B cell (primary cell): ENCODE results near the gene GPLD1. TPM values are rescaled to one million over a fixed set of nuclear protein-coding genes. Genes with fewer than 3 reads are reported as not detected.

Experiments used
- ATAC-seq: fragments of 200-7000 bp; cut with Tn5 transposase; one replicate; pipeline ENCODE4 v1.10.0; 2021; ENCODE audit warnings: low read depth, mild to moderate bottlenecking, moderate number of reproducible peaks, moderate library complexity
- CTCF ChIA-PET: fragments of 350-600 bp; sonication (Branson Sonifier 250); formaldehyde crosslinking; loops from one replicate; lab custom pipeline; 2021; ENCODE audit warnings: antibody characterized with exemption, inconsistent platforms; lab: Charles Lee
- POLR2A ChIA-PET: fragments of 350-600 bp; sonication (Branson Sonifier 250); formaldehyde crosslinking; loops from one replicate; lab custom pipeline; 2021; ENCODE audit warnings: antibody characterized with exemption; lab: Charles Lee
- DNase-seq: peaks from one replicate; pipeline ENCODE4 v3.0.0; 2013
- H2AFZ ChIP-seq: 2 replicates; pipeline ENCODE4 v1.6.1; 2012; ENCODE audit warnings: mild to moderate bottlenecking, low read depth, low read length; ENCODE audit not compliant: insufficient read depth, poor library complexity, severe bottlenecking
- H3K27ac ChIP-seq, 2 donors: 1 replicate in 1 of 2; 2 replicates in 1 of 2; pipeline ENCODE4 v1.5.1; 2012 to 2013; ENCODE audit warnings: low read length in 2 of 2, mild to moderate bottlenecking in 2 of 2, moderate library complexity in 1 of 2
- H3K27me3 ChIP-seq, 4 experiments: fragments of 200-600 bp in 1 of 4; sonication (generic) in 1 of 4; replicated peaks in 1 of 4; 1 replicate in 2 of 4; 2 replicates in 2 of 4; pipeline versions ENCODE4 v1.6.1 to v1.7.0; 2013 to 2016; ENCODE audit warnings: low read length in 3 of 4, mild to moderate bottlenecking in 2 of 4, mixed read lengths in 1 of 4, moderate library complexity in 1 of 4; ENCODE audit not compliant: insufficient read depth in 4 of 4, control insufficient read depth in 3 of 4; ENCODE audit errors: control extremely low read depth in 1 of 4
- H3K36me3 ChIP-seq, 2 experiments: replicated peaks in 1 of 2; 1 replicate in 1 of 2; 2 replicates in 1 of 2; pipeline versions ENCODE4 v1.6.1 to v1.7.1; 2013; ENCODE audit warnings: low read length in 1 of 2; ENCODE audit not compliant: insufficient read depth in 2 of 2, control insufficient read depth in 1 of 2; ENCODE audit errors: control extremely low read depth in 1 of 2, extremely low read depth in 1 of 2
- H3K4me1 ChIP-seq, 2 donors: fragments of 200-600 bp in 1 of 2; sonication (generic) in 1 of 2; 1 replicate in 1 of 2; 2 replicates in 1 of 2; pipeline versions ENCODE4 v1.5.1 to v1.6.1; 2013 to 2017; ENCODE audit warnings: low read length in 2 of 2; ENCODE audit not compliant: control insufficient read depth in 2 of 2, insufficient read depth in 2 of 2
- H3K4me2 ChIP-seq: replicated peaks from 2 replicates; pipeline ENCODE3; 2012; ENCODE audit warnings: mild to moderate bottlenecking, low read depth, low read length; ENCODE audit not compliant: poor library complexity, severe bottlenecking
- H3K4me3 ChIP-seq, 5 experiments: fragments of 200-600 bp in 1 of 5; sonication (generic) in 1 of 5; 1 replicate in 3 of 5; 2 replicates in 2 of 5; pipeline versions ENCODE4 v1.5.1 to v1.7.0; 2011 to 2016; ENCODE audit warnings: low read length in 4 of 5, mild to moderate bottlenecking in 4 of 5, low read depth in 2 of 5, control low read depth in 1 of 5, moderate library complexity in 1 of 5; ENCODE audit not compliant: insufficient read depth in 1 of 5; ENCODE audit errors: control extremely low read depth in 1 of 5, extremely low read depth in 1 of 5
- H3K79me2 ChIP-seq: fragments of 200-600 bp; sonication (generic); one replicate; pipeline ENCODE4 v1.6.0; 2016; ENCODE audit warnings: low read length; ENCODE audit not compliant: control insufficient read depth, insufficient read depth
- H3K9ac ChIP-seq: fragments of 200-600 bp; sonication (generic); 2 replicates; pipeline ENCODE4 v1.6.1; 2017; ENCODE audit warnings: mild to moderate bottlenecking, low read length, moderate library complexity
- H3K9me3 ChIP-seq, 3 donors: one replicate each; pipeline versions ENCODE4 v1.6.1 to v1.7.1; 2013; ENCODE audit warnings: low read length in 2 of 3; ENCODE audit not compliant: control insufficient read depth in 2 of 3, insufficient read depth in 1 of 3; ENCODE audit errors: control extremely low read depth in 1 of 3
- H4K20me1 ChIP-seq: 2 replicates; pipeline ENCODE4 v1.6.0; 2012; ENCODE audit warnings: mild to moderate bottlenecking, low read length; ENCODE audit not compliant: insufficient read depth, control insufficient read depth, poor library complexity, severe bottlenecking
- H3K27ac Mint-ChIP-seq: one replicate; pipeline ENCODE4 v1.8.0; 2021; ENCODE audit warnings: mixed read lengths
- H3K27me3 Mint-ChIP-seq: one replicate; pipeline ENCODE4 v1.8.0; 2021; ENCODE audit warnings: mixed read lengths
- H3K4me1 Mint-ChIP-seq: one replicate; pipeline ENCODE4 v1.8.0; 2021; ENCODE audit warnings: mixed read lengths
- H3K4me3 Mint-ChIP-seq: one replicate; pipeline ENCODE4 v1.8.0; 2021; ENCODE audit warnings: mixed read lengths
- H3K9me3 Mint-ChIP-seq: one replicate; pipeline ENCODE4 v1.8.0; 2022; ENCODE audit warnings: mixed read lengths; ENCODE audit not compliant: insufficient read depth
- EZH2 ChIP-seq: IDR thresholded peaks from 2 replicates; pipeline ENCODE4 v1.6.1; 2012; ENCODE audit warnings: borderline replicate concordance, low read depth, mild to moderate bottlenecking, moderate library complexity, low read length; ENCODE audit not compliant: insufficient read depth, poor library complexity, severe bottlenecking
- WGBS: methylation state at CpG from one replicate; pipeline ENCODE4 v1.1.5; 2013; ENCODE audit warnings: missing lambda C conversion rate; ENCODE audit not compliant: insufficient coverage; 5-methylcytosine and 5-hydroxymethylcytosine counted together
- intact Hi-C: fragments of 100-400 bp; cut with micrococcal nuclease; formaldehyde crosslinking; loops from one replicate; pipeline ENCODE4 v1.10.0; 2022
- polyA plus RNA-seq: library from polyadenylated mRNA; depleted of rRNA; stranded (reverse); fragments of >200 nt; gene quantifications from 2 replicates; pipeline ENCODE4 v1.2.3, GENCODE V29; 2012
- total RNA-seq, 2 donors: library from RNA; stranded (reverse); fragments of 120-200 nt in 1 of 2; gene quantifications; 1 replicate in 1 of 2; 2 replicates in 1 of 2; pipeline versions ENCODE4 v1.2.3 to v1.2.4, GENCODE V29; 2013 to 2022
- TF ChIP-seq, protein P1 (sequence below): fragments of 200-600 bp; IDR thresholded peaks from one replicate; pipeline ENCODE4 v1.8.0; 2022; ENCODE audit warnings: antibody characterized with exemption, mild to moderate bottlenecking

The GPLD1 gene
- total and polyA plus RNA-seq, 2 donors (not counting 1 experiment from before 2014, with no cell fraction given): 1.9 to 7.0 TPM

DNA sequence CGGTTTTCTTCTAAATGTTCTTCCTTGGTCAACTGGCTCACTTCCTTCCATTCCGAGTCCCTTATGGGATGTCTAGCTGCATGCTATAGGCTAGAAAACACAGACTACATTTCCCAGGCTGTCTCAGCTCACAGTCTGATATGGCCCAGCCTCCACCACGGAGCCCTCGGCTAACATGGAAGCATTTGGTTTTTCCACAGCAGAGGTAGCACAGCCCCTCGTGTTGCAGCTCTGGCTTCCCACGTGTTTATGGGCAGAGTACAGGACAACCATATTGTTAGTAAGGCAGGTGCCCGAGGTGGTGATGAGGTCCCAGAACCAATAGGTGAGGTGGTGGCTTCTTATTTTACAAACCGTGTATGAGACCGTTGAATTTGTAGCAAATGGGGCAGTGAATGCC lies 8.7 kb downstream of the GPLD1 start:
- no peaks in the 10 kb centered on the region for H3K4me1 ChIP-seq
- H3K27ac ChIP-seq: no peak overlapping the region
- no peaks in the 10 kb centered on the region for H3K79me2 ChIP-seq
- no peaks in the 10 kb centered on the region for H3K27me3 Mint-ChIP-seq
- no peak overlapping the region for H3K4me2 ChIP-seq
- no peaks in the 10 kb centered on the region for H3K27me3 ChIP-seq
- H2AFZ ChIP-seq: no peak overlapping the region
- DNase-seq (no peak), ATAC-seq (no peak)
- no peak overlapping the region for H3K4me3 Mint-ChIP-seq
- H3K36me3 ChIP-seq: no peaks in the 10 kb centered on the region
- no peak overlapping the region for H3K4me3 ChIP-seq
- no peaks in the 10 kb centered on the region for H3K9me3 Mint-ChIP-seq
- ChIA-PET POLR2A (no interaction called here), CTCF (no interaction called here)
- TF ChIP-seq, protein P1, sequence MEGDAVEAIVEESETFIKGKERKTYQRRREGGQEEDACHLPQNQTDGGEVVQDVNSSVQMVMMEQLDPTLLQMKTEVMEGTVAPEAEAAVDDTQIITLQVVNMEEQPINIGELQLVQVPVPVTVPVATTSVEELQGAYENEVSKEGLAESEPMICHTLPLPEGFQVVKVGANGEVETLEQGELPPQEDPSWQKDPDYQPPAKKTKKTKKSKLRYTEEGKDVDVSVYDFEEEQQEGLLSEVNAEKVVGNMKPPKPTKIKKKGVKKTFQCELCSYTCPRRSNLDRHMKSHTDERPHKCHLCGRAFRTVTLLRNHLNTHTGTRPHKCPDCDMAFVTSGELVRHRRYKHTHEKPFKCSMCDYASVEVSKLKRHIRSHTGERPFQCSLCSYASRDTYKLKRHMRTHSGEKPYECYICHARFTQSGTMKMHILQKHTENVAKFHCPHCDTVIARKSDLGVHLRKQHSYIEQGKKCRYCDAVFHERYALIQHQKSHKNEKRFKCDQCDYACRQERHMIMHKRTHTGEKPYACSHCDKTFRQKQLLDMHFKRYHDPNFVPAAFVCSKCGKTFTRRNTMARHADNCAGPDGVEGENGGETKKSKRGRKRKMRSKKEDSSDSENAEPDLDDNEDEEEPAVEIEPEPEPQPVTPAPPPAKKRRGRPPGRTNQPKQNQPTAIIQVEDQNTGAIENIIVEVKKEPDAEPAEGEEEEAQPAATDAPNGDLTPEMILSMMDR: no peak
- TF ChIP-seq EZH2: no peak
- H4K20me1 ChIP-seq: no peaks in the 10 kb centered on the region
- intact Hi-C loops: no loop called here
- 100% methylated on average over 6 of the region's 9 CpGs for WGBS
- no peak overlapping the region for H3K27ac Mint-ChIP-seq
- no peak overlapping the region for H3K9ac ChIP-seq
- H3K9me3 ChIP-seq: no peaks in the 10 kb centered on the region
- no peaks in the 10 kb centered on the region for H3K4me1 Mint-ChIP-seq

DNA sequence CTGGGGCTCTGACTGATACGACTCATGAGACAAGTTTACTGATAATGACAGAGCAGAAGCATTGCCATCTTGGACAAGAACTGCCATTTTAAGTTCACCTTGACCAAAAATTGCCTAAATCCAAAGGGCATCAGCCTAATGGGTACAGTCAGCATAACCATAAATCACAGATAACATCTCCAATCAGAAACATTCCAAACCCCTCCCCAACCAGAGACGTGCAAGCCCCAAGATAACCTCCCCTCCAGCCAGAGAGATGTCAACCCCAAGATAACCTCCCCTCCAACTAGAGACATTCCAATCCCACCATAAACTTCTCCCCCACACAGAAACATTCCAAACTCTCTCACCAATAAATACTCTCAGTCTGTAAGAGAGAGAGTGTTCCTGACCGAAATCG lies 10.5 kb downstream of the GPLD1 start:
- no peak overlapping the region for H3K27ac ChIP-seq
- no peak for ATAC-seq
- TF ChIP-seq, protein P1: no peak
- no peak for TF ChIP-seq EZH2
- no peaks in the 10 kb centered on the region for H3K9me3 ChIP-seq
- H4K20me1 ChIP-seq: no peaks in the 10 kb centered on the region
- H3K36me3 ChIP-seq: no peaks in the 10 kb centered on the region
- H3K27me3 Mint-ChIP-seq: no peaks in the 10 kb centered on the region
- no peak overlapping the region for H3K4me3 Mint-ChIP-seq
- no peaks in the 10 kb centered on the region for H3K9me3 Mint-ChIP-seq
- no peaks in the 10 kb centered on the region for H3K4me1 Mint-ChIP-seq
- ChIA-PET CTCF (interaction anchor here (1.4 kb wide), 1 partner anchor 16 kb away, joined by 7 read pairs; the partner anchor contains the start of gene ALDH5A1), POLR2A (no interaction called here)
- intact Hi-C loops: no loop called here
- no peaks in the 10 kb centered on the region for H3K27me3 ChIP-seq
- DNase-seq: no peak
- no peak overlapping the region for H3K4me2 ChIP-seq
- H3K4me1 ChIP-seq: no peaks in the 10 kb centered on the region
- H3K9ac ChIP-seq: no peak overlapping the region
- no peak overlapping the region for H2AFZ ChIP-seq
- H3K79me2 ChIP-seq: no peaks in the 10 kb centered on the region
- H3K27ac Mint-ChIP-seq: no peak overlapping the region
- no peak overlapping the region for H3K4me3 ChIP-seq
- 86% methylated on average over 4 of the region's 4 CpGs for WGBS
